Measurements from ENCODE around the gene PAWR. TPM values are rescaled to one million over a fixed set of nuclear protein-coding genes. Genes with fewer than 3 reads are reported as not detected.

The PAWR gene
- total RNA-seq, 1 donor from 2014 or later: 110 TPM

GRCh38 chr12:79678306-79678705, 12.5 kb downstream of the PAWR start:
- DNase-seq (ENCODE audit: low read depth): no peak
- TF ChIP-seq CTCF (conservative IDR thresholded peaks at IDR 0.05; ENCODE audit: low read depth, low read length): no peak
- no peak overlapping the region for H3K4me3 ChIP-seq (ENCODE audit: low read depth, low read length)

DNA sequence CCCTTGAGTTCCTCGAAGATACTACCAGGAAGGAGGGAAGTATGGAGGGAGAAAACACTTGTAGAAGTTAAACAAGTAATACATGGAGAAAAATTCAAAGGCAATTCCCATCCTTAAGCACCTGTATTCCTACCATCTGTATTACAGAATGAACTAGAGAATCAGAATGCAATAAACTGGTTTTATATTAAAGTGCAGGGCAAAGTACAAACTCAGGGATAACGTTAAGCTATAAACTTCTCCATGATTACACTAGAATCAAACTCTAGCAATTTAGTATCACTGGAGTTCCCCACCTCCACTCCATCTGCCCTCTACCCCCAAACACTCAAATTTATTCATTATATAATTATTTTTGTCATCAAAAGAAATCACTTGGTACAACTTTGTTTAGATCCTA, 13.1 kb downstream of the PAWR start:
- no peak overlapping the region for H3K4me3 ChIP-seq (ENCODE audit: low read depth, low read length)
- no peak for TF ChIP-seq CTCF (conservative IDR thresholded peaks at IDR 0.05; ENCODE audit: low read depth, low read length)
- no peak for DNase-seq (ENCODE audit: low read depth)

GRCh38 chr12:79676579-79676978, 14.2 kb downstream of the PAWR start:
- no peak overlapping the region for H3K4me3 ChIP-seq (ENCODE audit: low read depth, low read length)
- DNase-seq (ENCODE audit: low read depth): no peak
- no peak for TF ChIP-seq CTCF (conservative IDR thresholded peaks at IDR 0.05; ENCODE audit: low read depth, low read length)

- DNase-seq (ENCODE audit: low read depth): no peak
- TF ChIP-seq CTCF (conservative IDR thresholded peaks at IDR 0.05; ENCODE audit: low read depth, low read length): no peak
- no peak overlapping the region for H3K4me3 ChIP-seq (ENCODE audit: low read depth, low read length)
Measured at GRCh38 chr12:79674629-79675028, 16.1 kb downstream of the PAWR start.

- no peak for DNase-seq (ENCODE audit: low read depth)
- H3K4me3 ChIP-seq (ENCODE audit: low read depth, low read length): no peak overlapping the region
- TF ChIP-seq CTCF (conservative IDR thresholded peaks at IDR 0.05; ENCODE audit: low read depth, low read length): no peak
Measured at GRCh38 chr12:79673354-79673753, 17.4 kb downstream of the PAWR start.

DNA sequence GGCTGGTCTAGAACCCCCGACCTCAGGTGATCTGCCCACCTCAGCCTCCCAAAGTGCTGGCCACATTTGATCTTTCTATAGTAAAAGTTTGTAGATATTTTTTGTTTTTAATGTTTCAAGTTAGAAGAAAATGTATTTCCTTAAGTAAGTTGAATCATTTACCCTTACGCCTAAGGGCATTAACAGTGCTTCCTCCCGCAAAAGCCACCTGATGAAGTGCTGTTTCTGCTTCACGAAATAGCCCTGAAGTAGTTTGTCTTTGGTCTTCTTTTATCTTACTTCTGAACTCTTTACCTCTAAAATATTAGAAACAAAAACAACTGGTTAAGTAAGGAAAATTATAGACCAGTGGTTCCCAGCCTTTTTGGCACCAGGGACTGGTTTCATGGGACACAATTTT, 22.7 kb downstream of the PAWR start:
- no peak for TF ChIP-seq CTCF (conservative IDR thresholded peaks at IDR 0.05; ENCODE audit: low read depth, low read length)
- H3K4me3 ChIP-seq (ENCODE audit: low read depth, low read length): no peak overlapping the region
- no peak for DNase-seq (ENCODE audit: low read depth)

DNA sequence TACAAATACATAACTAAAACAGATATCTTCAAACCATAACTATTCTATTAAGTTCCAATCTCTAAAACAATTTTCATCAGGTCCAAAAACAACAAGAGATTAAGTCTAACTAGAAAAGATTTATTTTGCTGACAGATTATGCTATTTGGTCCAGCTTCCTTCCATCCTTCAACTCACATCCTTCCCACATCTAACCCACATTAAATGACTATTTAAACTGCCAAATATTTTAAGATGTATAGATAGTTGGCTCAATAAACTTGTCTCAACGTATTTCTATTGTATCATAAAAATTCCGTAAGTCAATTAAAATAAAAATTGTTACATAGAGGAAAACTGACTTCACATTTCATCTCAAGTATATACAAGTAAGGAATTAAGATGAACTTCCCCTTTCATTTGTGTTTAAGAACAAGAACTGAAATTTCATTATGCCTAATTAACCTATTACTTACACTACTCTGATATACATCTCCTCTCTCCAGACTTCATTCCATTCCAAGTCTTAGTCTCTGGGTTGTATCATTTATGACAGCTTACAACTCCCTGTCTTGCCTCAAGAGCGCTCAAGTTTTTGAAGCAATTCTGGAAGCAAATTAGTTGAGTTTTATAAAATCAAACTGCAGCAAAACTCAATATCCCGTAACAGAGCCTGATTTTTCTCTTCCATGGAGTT, 25.4 kb downstream of the PAWR start:
- no peak for TF ChIP-seq CTCF (conservative IDR thresholded peaks at IDR 0.05; ENCODE audit: low read depth, low read length)
- no peak for DNase-seq (ENCODE audit: low read depth)
- H3K4me3 ChIP-seq (ENCODE audit: low read depth, low read length): no peak overlapping the region
